ENCODE measurements around the gene CISH.

DNA sequence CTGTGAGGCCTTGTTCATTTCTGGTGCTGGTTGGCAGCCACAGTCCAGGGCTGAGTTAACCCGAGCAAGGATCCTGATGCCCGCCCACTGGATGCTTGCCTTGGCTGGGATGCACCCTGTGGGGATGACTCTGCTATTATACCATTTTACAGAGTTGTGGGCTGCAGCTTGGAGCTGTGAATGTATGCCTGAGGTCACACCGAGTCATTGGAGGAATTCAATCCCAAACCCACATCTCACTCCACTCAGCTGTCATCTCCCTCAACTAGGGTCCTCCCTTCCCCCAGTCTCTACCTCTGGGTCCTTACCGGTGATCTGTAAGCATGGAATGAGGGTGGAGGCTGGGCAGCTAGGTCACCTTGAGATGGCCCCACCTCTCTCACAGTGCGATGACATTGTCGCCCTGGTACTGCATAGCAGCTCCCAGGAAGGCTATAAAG lies 27.5 kb upstream of the CISH start:
- TF ChIP-seq POLR3G (IDR thresholded peaks at IDR 0.05; ENCODE audit: extremely low read depth, insufficient read length, insufficient replicate concordance): no peak
- TF ChIP-seq, protein P1, sequence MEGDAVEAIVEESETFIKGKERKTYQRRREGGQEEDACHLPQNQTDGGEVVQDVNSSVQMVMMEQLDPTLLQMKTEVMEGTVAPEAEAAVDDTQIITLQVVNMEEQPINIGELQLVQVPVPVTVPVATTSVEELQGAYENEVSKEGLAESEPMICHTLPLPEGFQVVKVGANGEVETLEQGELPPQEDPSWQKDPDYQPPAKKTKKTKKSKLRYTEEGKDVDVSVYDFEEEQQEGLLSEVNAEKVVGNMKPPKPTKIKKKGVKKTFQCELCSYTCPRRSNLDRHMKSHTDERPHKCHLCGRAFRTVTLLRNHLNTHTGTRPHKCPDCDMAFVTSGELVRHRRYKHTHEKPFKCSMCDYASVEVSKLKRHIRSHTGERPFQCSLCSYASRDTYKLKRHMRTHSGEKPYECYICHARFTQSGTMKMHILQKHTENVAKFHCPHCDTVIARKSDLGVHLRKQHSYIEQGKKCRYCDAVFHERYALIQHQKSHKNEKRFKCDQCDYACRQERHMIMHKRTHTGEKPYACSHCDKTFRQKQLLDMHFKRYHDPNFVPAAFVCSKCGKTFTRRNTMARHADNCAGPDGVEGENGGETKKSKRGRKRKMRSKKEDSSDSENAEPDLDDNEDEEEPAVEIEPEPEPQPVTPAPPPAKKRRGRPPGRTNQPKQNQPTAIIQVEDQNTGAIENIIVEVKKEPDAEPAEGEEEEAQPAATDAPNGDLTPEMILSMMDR (IDR thresholded peaks at IDR 0.05 in 2 of 3, conservative IDR thresholded peaks at IDR 0.05 in 1 of 3; ENCODE audit: insufficient read depth in 2 of 3, low read depth in 1 of 3, low read length in 3 of 3): no peak
- TF ChIP-seq EGR1 (conservative IDR thresholded peaks at IDR 0.05): no peak
- no peak for TF ChIP-seq MXI1 (IDR thresholded peaks at IDR 0.05; ENCODE audit: low read depth, low read length)
- TF ChIP-seq RBM22 (IDR thresholded peaks at IDR 0.05; ENCODE audit: low read depth, low read length, poor library complexity, severe bottlenecking): no peak
- TF ChIP-seq ESRRA (IDR thresholded peaks at IDR 0.05; ENCODE audit: borderline replicate concordance, low read depth): no peak
- TF ChIP-seq PML (IDR thresholded peaks at IDR 0.05; ENCODE audit: low read length): no peak
- TF ChIP-seq ZNF347 (CRISPR knock-in tag; IDR thresholded peaks at IDR 0.05; ENCODE audit: low read depth): no peak
- TF ChIP-seq TGIF2 (CRISPR knock-in tag; IDR thresholded peaks at IDR 0.05): no peak
- no peak for TF ChIP-seq NFIC (IDR thresholded peaks at IDR 0.05)
- TF ChIP-seq, protein P2, sequence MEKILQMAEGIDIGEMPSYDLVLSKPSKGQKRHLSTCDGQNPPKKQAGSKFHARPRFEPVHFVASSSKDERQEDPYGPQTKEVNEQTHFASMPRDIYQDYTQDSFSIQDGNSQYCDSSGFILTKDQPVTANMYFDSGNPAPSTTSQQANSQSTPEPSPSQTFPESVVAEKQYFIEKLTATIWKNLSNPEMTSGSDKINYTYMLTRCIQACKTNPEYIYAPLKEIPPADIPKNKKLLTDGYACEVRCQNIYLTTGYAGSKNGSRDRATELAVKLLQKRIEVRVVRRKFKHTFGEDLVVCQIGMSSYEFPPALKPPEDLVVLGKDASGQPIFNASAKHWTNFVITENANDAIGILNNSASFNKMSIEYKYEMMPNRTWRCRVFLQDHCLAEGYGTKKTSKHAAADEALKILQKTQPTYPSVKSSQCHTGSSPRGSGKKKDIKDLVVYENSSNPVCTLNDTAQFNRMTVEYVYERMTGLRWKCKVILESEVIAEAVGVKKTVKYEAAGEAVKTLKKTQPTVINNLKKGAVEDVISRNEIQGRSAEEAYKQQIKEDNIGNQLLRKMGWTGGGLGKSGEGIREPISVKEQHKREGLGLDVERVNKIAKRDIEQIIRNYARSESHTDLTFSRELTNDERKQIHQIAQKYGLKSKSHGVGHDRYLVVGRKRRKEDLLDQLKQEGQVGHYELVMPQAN (IDR thresholded peaks at IDR 0.05; ENCODE audit: borderline replicate concordance): no peak

All from K562 (cell line).